Ovary (tissue), 3 donors: ENCODE data around the gene PPL.

Source experiments
- EP300 ChIP-seq: sonication (generic); formaldehyde crosslinking; IDR thresholded peaks from one replicate; pipeline ENCODE4 v1.6.1; 2017; ENCODE audit warnings: antibody characterized with exemption
- POLR2A ChIP-seq: fragments of 450-650 bp; IDR thresholded peaks from one replicate; pipeline ENCODE4 v1.6.1; 2017; ENCODE audit warnings: antibody characterized with exemption, mild to moderate bottlenecking, moderate library complexity
- TF ChIP-seq, protein P1 (sequence below), 3 donors: fragments of 450-650 bp in 2 of 3; fragments of 200-600 bp in 1 of 3; IDR thresholded peaks; one replicate each; pipeline versions ENCODE4 v1.5.1 to v1.8.0; 2016 to 2022; ENCODE audit warnings: antibody characterized with exemption in 3 of 3, mild to moderate bottlenecking in 1 of 3
- donor health status: DM: no; HTN: no; CAD: no.

DNA sequence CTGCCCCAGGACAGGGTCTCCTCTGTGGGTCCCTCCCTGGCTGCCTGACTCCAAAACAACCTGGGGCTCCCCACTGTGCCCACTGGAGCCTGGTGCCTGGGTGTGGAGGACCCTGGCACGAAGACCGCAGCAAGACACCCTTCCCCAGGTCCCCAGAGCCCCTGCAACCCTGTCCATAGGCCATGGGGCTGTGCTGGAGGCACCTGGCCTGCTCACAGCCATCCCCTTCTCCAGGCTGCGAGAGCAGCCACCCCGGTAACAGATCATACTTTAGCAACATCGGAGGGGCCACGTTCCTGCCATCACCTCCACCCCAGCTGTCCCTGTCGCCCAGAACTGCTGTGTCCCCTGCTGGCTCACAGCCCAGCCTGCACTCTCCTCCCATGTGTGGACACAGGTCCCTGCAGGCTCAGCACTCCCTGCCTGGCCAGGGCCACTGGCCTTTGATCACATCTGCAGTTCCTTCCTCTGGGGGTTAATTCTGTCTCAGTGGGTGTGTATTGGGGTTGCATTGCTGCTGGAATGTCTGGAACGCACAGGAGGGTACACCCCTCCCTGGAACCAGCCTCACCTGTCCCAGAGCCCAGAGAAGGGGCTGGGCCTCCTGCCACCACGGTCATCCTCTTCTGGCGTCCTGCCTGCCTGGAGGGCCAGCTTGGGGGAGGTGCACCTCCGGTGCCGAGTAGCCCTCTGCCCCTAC is 12.2 kb downstream of the PPL start:
- TF ChIP-seq, protein P1, sequence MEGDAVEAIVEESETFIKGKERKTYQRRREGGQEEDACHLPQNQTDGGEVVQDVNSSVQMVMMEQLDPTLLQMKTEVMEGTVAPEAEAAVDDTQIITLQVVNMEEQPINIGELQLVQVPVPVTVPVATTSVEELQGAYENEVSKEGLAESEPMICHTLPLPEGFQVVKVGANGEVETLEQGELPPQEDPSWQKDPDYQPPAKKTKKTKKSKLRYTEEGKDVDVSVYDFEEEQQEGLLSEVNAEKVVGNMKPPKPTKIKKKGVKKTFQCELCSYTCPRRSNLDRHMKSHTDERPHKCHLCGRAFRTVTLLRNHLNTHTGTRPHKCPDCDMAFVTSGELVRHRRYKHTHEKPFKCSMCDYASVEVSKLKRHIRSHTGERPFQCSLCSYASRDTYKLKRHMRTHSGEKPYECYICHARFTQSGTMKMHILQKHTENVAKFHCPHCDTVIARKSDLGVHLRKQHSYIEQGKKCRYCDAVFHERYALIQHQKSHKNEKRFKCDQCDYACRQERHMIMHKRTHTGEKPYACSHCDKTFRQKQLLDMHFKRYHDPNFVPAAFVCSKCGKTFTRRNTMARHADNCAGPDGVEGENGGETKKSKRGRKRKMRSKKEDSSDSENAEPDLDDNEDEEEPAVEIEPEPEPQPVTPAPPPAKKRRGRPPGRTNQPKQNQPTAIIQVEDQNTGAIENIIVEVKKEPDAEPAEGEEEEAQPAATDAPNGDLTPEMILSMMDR (IDR thresholded peaks at IDR 0.05) = no peak
- no peak for TF ChIP-seq POLR2A
- no peak for TF ChIP-seq EP300
